ENCODE data around the gene AHSA1.

DNA sequence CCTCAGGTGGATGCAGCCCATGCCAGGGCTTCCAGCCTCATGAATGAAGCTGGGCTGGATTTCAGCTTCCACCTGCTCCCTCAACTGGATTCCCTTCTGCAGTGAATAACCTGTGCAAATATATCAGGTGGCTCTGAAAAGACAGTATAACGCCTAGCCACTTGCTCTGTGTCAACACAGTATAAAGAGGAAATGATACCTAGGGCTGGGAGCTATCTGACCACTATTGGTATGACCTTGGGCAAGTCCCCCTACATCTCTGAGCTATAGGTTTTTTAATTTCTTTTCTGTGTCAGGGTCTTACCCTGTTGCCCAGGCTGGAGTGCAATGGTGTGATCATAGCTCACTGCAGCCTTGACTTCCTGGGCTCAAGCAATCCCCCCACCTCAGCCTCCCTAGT, 20.9 kb downstream of the AHSA1 start:
- TF ChIP-seq, protein P1, sequence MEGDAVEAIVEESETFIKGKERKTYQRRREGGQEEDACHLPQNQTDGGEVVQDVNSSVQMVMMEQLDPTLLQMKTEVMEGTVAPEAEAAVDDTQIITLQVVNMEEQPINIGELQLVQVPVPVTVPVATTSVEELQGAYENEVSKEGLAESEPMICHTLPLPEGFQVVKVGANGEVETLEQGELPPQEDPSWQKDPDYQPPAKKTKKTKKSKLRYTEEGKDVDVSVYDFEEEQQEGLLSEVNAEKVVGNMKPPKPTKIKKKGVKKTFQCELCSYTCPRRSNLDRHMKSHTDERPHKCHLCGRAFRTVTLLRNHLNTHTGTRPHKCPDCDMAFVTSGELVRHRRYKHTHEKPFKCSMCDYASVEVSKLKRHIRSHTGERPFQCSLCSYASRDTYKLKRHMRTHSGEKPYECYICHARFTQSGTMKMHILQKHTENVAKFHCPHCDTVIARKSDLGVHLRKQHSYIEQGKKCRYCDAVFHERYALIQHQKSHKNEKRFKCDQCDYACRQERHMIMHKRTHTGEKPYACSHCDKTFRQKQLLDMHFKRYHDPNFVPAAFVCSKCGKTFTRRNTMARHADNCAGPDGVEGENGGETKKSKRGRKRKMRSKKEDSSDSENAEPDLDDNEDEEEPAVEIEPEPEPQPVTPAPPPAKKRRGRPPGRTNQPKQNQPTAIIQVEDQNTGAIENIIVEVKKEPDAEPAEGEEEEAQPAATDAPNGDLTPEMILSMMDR (IDR thresholded peaks at IDR 0.05) = no peak
- TF ChIP-seq POLR2A (IDR thresholded peaks at IDR 0.05) (no peak), POLR2AphosphoS5 (IDR thresholded peaks at IDR 0.05) (no peak)
